OCI-LY7 (cell line): ENCODE data around the gene FKBP10. TPM values are rescaled to one million over a fixed set of nuclear protein-coding genes. Genes with fewer than 3 reads are reported as not detected.

Experiments used
- BruUV-seq: library from RNA; stranded (reverse); fragments of 400-500 nt; replicated peaks from 2 replicates; lab custom pipeline; 2021; lab: Mats Ljungman, UMichigan
- CTCF ChIA-PET: fragments of 300-600 bp; sonication (Branson Sonifier 250); formaldehyde crosslinking; loops from one replicate; lab custom pipeline; 2022; ENCODE audit warnings: antibody characterized with exemption; ENCODE audit not compliant: unreplicated experiment; lab: Charles Lee
- POLR2A ChIA-PET: fragments of 300-600 bp; sonication (Branson Sonifier 250); formaldehyde crosslinking; loops from one replicate; lab custom pipeline; 2022; ENCODE audit warnings: antibody characterized with exemption; lab: Charles Lee
- DNase-seq: peaks from one replicate; pipeline ENCODE4 v3.0.0-alpha.2; 2015; ENCODE audit warnings: low spot score
- H2AFZ ChIP-seq: fragments of 200-600 bp; sonication (generic), shearing (Covaris generic); 2 replicates; pipeline ENCODE4 v1.6.1; 2014; ENCODE audit warnings: mild to moderate bottlenecking, antibody characterized with exemption, low read length, moderate library complexity
- H3K27ac ChIP-seq: fragments of 200-600 bp; sonication (generic); 2 replicates; pipeline ENCODE4 v1.5.1; 2014; ENCODE audit warnings: mixed run types, low read depth, mild to moderate bottlenecking, moderate library complexity, low read length, inconsistent platforms; ENCODE audit not compliant: poor library complexity, severe bottlenecking
- H3K36me3 ChIP-seq: fragments of 200-600 bp; sonication (generic); 2 replicates; pipeline ENCODE4 v1.6.1; 2014; ENCODE audit warnings: mild to moderate bottlenecking, antibody characterized with exemption, low read length, moderate library complexity, mixed read lengths; ENCODE audit not compliant: insufficient read depth
- H3K4me1 ChIP-seq: fragments of 200-600 bp; sonication (generic); 2 replicates; pipeline ENCODE4 v1.5.1; 2014; ENCODE audit warnings: mild to moderate bottlenecking, low read length; ENCODE audit not compliant: insufficient read depth, poor library complexity, severe bottlenecking
- H3K4me2 ChIP-seq: fragments of 200-600 bp; sonication (generic); 2 replicates; pipeline ENCODE4 v1.6.1; 2014; ENCODE audit warnings: mild to moderate bottlenecking, low read length
- H3K4me3 ChIP-seq: fragments of 200-600 bp; sonication (generic); 2 replicates; pipeline ENCODE4 v1.5.1; 2014; ENCODE audit warnings: mild to moderate bottlenecking, low read depth, low read length; ENCODE audit not compliant: poor library complexity, severe bottlenecking
- H3K79me2 ChIP-seq: fragments of 200-600 bp; sonication (generic); 2 replicates; pipeline ENCODE4 v1.6.1; 2016; ENCODE audit warnings: low read depth, mild to moderate bottlenecking, low read length, moderate library complexity, mixed read lengths; ENCODE audit not compliant: insufficient read depth
- H3K9me2 ChIP-seq: fragments of 200-600 bp; sonication (generic); 2 replicates; pipeline ENCODE4 v1.6.1; 2016; ENCODE audit warnings: mild to moderate bottlenecking, low read length, mixed read lengths; ENCODE audit not compliant: insufficient read depth
- H3K9me3 ChIP-seq: fragments of 200-600 bp; sonication (generic); 2 replicates; pipeline ENCODE4 v1.6.1; 2014; ENCODE audit warnings: mild to moderate bottlenecking, mixed run types, low read length, mixed read lengths
- H4K20me1 ChIP-seq: fragments of 200-600 bp; sonication (generic); 2 replicates; pipeline ENCODE4 v1.6.1; 2014; ENCODE audit warnings: mild to moderate bottlenecking, antibody characterized with exemption, low read length, moderate library complexity, mixed read lengths; ENCODE audit not compliant: insufficient read depth
- CTCF ChIP-seq: fragments of 200-600 bp; sonication (generic); conservative IDR thresholded peaks from 2 replicates; pipeline ENCODE4 v1.5.1; 2014; ENCODE audit warnings: mild to moderate bottlenecking, antibody characterized with exemption, low read length, moderate library complexity, mixed read lengths
- EZH2phosphoT487 ChIP-seq: fragments of 200-600 bp; sonication (generic); IDR thresholded peaks from 2 replicates; pipeline ENCODE4 v1.6.1; 2018; ENCODE audit warnings: low read depth, borderline replicate concordance, mild to moderate bottlenecking, mixed run types, antibody characterized with exemption, low read length, moderate library complexity, mixed read lengths
- intact Hi-C: fragments of 100-400 bp; cut with micrococcal nuclease; formaldehyde crosslinking; loops from one replicate; pipeline ENCODE4 v1.10.0; 2022; ENCODE audit not compliant: unreplicated experiment
- total RNA-seq, 2 experiments: library from RNA; depleted of rRNA in 1 of 2; stranded (reverse); fragments of >200 nt in 1 of 2; shearing (Covaris generic) in 1 of 2; gene quantifications; 2 replicates each; pipeline ENCODE4 v1.2.3, GENCODE V29; 2014 to 2022

Gene FKBP10
- total RNA-seq, 2 experiments from 2014 or later: 1.5 to 7.8 TPM

- Histone ChIP-seq H3K9me2 (no peaks in the 10 kb centered on the region), H3K4me3 (peak overlapping the region; percentile 74), H3K36me3 (peaks cover 24% of the 10 kb centered on the region), H2AFZ (no peak overlapping the region), H3K79me2 (no peaks in the 10 kb centered on the region), H3K4me1 (peaks cover 29% of the 10 kb centered on the region), H3K4me2 (peak overlapping the region; percentile 76), H3K27ac (no peak overlapping the region), H3K9me3 (no peaks in the 10 kb centered on the region), H4K20me1 (no peaks in the 10 kb centered on the region)
- intact Hi-C loops: no loop called here
- ChIA-PET CTCF (interaction anchor here (0.5 kb wide), 1 partner anchor 275 kb away, joined by 4 read pairs; no protein-coding TSS in a partner anchor), POLR2A (no interaction called here)
- TF ChIP-seq EZH2phosphoT487: no peak
- BruUV-seq: no TSS peak
- no peak for DNase-seq
These were observed 42.8 kb upstream of the FKBP10 start for GRCh38 chr17:41769985-41770384.

DNA sequence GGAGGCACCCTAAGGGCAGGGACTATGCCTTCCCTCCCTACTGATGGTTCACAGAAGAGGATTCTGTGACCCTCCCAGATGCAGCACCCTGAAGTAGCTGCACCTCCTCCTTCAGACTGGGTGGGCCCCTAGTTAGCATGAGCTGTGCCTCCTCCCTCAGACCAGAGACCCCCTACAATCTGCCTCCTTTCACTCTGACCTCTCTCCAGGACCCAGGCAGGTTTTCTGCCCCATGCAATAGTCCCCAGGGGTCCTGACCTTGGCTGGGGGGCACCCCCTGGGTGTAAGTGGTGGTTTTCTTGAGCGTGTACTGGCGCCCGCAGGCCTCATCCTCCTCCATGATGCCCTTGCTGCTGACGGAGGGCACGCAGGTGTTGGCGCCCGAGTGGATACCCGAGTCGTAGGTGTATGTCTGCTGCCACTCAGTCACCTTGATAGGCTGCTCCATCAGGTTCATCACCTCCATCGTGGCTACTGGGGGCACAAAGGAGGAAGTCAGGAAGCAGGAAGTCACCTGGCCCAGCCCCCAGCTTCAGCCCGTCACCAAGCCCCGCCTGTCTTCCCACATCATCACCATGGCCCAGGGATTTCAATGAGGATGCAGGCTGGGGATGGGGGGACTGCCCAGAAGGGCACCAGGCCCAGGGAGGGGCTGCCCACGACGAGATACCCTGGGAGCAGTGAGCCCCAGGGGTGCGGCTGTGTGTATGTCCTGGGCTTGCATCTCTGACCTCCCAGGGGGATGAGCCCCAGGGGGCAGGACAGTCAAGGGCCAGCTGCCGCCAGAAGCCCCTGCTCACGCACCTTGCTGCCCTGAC, 41.2 kb upstream of the FKBP10 start:
- Histone ChIP-seq H3K4me3 (peak overlapping the region; percentile 74), H3K36me3 (peaks cover 19% of the 10 kb centered on the region), H3K9me3 (no peaks in the 10 kb centered on the region), H3K4me1 (peaks cover 29% of the 10 kb centered on the region), H4K20me1 (no peaks in the 10 kb centered on the region), H3K79me2 (no peaks in the 10 kb centered on the region), H3K9me2 (no peaks in the 10 kb centered on the region), H3K27ac (peak overlapping the region; percentile 7), H2AFZ (peak overlapping the region; percentile 77; the same call in 1 of the 2 replicates), H3K4me2 (peak overlapping the region; percentile 76)
- TF ChIP-seq EZH2phosphoT487 (no peak), CTCF (no peak)
- ChIA-PET POLR2A (interaction anchor here (1.5 kb wide), 1 partner anchor 14 kb away, joined by 3 read pairs; no protein-coding TSS in a partner anchor), CTCF (no interaction called here)
- intact Hi-C loops: no loop called here
- peak; percentile 60 for DNase-seq
- TSS peak; percentile 78 for BruUV-seq

GRCh38 chr17:41772218-41772585, 40.6 kb upstream of the FKBP10 start:
- ChIA-PET POLR2A (interaction anchor here (1.5 kb wide), 1 partner anchor 14 kb away, joined by 3 read pairs; no protein-coding TSS in a partner anchor), CTCF (no interaction called here)
- peak overlapping the region; percentile 77; the same call in 1 of the 2 replicates for H2AFZ ChIP-seq
- intact Hi-C loops: no loop called here
- peaks cover 29% of the 10 kb centered on the region for H3K4me1 ChIP-seq
- H3K36me3 ChIP-seq: peaks cover 14% of the 10 kb centered on the region
- peak overlapping the region; percentile 74 for H3K4me3 ChIP-seq
- no peaks in the 10 kb centered on the region for H3K9me3 ChIP-seq
- H3K79me2 ChIP-seq: no peaks in the 10 kb centered on the region
- TF ChIP-seq CTCF (no peak), EZH2phosphoT487 (no peak)
- no peak for DNase-seq
- peak overlapping the region; percentile 76 for H3K4me2 ChIP-seq
- no peaks in the 10 kb centered on the region for H4K20me1 ChIP-seq
- no peak overlapping the region for H3K27ac ChIP-seq
- no TSS peak for BruUV-seq
- no peaks in the 10 kb centered on the region for H3K9me2 ChIP-seq
